Epithelial cell of proximal tubule (primary cell): ENCODE data around the gene NDST1. TPM values are rescaled to one million over a fixed set of nuclear protein-coding genes. Genes with fewer than 3 reads are reported as not detected.

Source experiments
- DNase-seq: peaks from one replicate; pipeline ENCODE4 v3.0.0-alpha.2; 2011; ENCODE audit warnings: low read depth
- H3K4me3 ChIP-seq: 2 replicates; pipeline ENCODE4 v1.5.1; 2011; ENCODE audit warnings: low read depth, mild to moderate bottlenecking, low read length
- CTCF ChIP-seq: conservative IDR thresholded peaks from 2 replicates; pipeline ENCODE4 v1.5.1; 2012; ENCODE audit warnings: low read depth, mild to moderate bottlenecking, low read length
- total RNA-seq: library from RNA; depleted of rRNA; stranded (reverse); fragments of >200 nt; gene quantifications from 2 replicates; pipeline ENCODE4 v1.2.3, GENCODE V29; 2015

The NDST1 gene
- total RNA-seq, 1 donor from 2014 or later: 65.4 TPM

- H3K4me3 ChIP-seq: no peak overlapping the region
- DNase-seq: no peak
- no peak for TF ChIP-seq CTCF
These were observed 27.7 kb downstream of the NDST1 start for GRCh38 chr5:150535611-150536010.

- H3K4me3 ChIP-seq: no peak overlapping the region
- no peak for TF ChIP-seq CTCF
- no peak for DNase-seq
These were observed 30.3 kb downstream of the NDST1 start for GRCh38 chr5:150538007-150538917.

- DNase-seq: no peak
- no peak for TF ChIP-seq CTCF
- no peak overlapping the region for H3K4me3 ChIP-seq
These were observed 31.3 kb downstream of the NDST1 start for GRCh38 chr5:150539206-150539605.

GRCh38 chr5:150540042-150540441 is 32.1 kb downstream of the NDST1 start:
- no peak for DNase-seq
- no peak overlapping the region for H3K4me3 ChIP-seq
- TF ChIP-seq CTCF: no peak

GRCh38 chr5:150540615-150541396 is 32.9 kb downstream of the NDST1 start:
- no peak for TF ChIP-seq CTCF
- DNase-seq: no peak
- no peak overlapping the region for H3K4me3 ChIP-seq

GRCh38 chr5:150541397-150541675 is 33.4 kb downstream of the NDST1 start:
- DNase-seq: no peak
- no peak overlapping the region for H3K4me3 ChIP-seq
- TF ChIP-seq CTCF: no peak

- H3K4me3 ChIP-seq: no peak overlapping the region
- no peak for DNase-seq
- no peak for TF ChIP-seq CTCF
These were observed 34.0 kb downstream of the NDST1 start for GRCh38 chr5:150541895-150542294.
